CD14-positive monocyte (primary cell): ENCODE data around the gene TAS1R2. TPM values are rescaled to one million over a fixed set of nuclear protein-coding genes. Genes with fewer than 3 reads are reported as not detected.

ENCODE experiments used
- DNase-seq, 3 donors: peaks; one replicate each; pipeline ENCODE4 v3.0.0-alpha.2; 2011 to 2022
- H2AFZ ChIP-seq: 2 replicates; pipeline ENCODE4 v1.6.0; 2012; ENCODE audit warnings: mild to moderate bottlenecking, low read depth, low read length, inconsistent platforms; ENCODE audit not compliant: insufficient read depth, poor library complexity, severe bottlenecking
- H3K27ac ChIP-seq, 2 donors: 1 replicate in 1 of 2; 2 replicates in 1 of 2; pipeline ENCODE4 v1.5.1; 2012 to 2013; ENCODE audit warnings: low read length in 2 of 2, control low read depth in 1 of 2, inconsistent platforms in 1 of 2, low read depth in 1 of 2, mild to moderate bottlenecking in 1 of 2
- H3K27me3 ChIP-seq, 2 donors: one replicate each; pipeline versions ENCODE4 v1.6.0 to v1.6.1; 2011 to 2013; ENCODE audit warnings: low read length in 2 of 2; ENCODE audit not compliant: control insufficient read depth in 2 of 2, insufficient read depth in 2 of 2
- H3K36me3 ChIP-seq, 2 donors: replicated peaks in 1 of 2; 1 replicate in 1 of 2; 2 replicates in 1 of 2; pipeline versions ENCODE4 v1.5.1 to v1.6.1; 2012 to 2013; ENCODE audit warnings: low read length in 2 of 2, control low read depth in 1 of 2, inconsistent platforms in 1 of 2, mild to moderate bottlenecking in 1 of 2; ENCODE audit not compliant: insufficient read depth in 2 of 2, control insufficient read depth in 1 of 2
- H3K4me1 ChIP-seq, 2 donors: 1 replicate in 1 of 2; 2 replicates in 1 of 2; pipeline versions ENCODE4 v1.5.1 to v1.6.1; 2012 to 2013; ENCODE audit warnings: low read length in 2 of 2, control low read depth in 1 of 2, inconsistent platforms in 1 of 2, mild to moderate bottlenecking in 1 of 2, moderate library complexity in 1 of 2; ENCODE audit not compliant: insufficient read depth in 2 of 2, control insufficient read depth in 1 of 2
- H3K4me2 ChIP-seq: replicated peaks from 2 replicates; pipeline ENCODE3; 2012; ENCODE audit warnings: low read length, moderate library complexity, mild to moderate bottlenecking; ENCODE audit not compliant: poor library complexity, severe bottlenecking; ENCODE audit errors: extremely low read depth
- H3K4me3 ChIP-seq, 3 experiments: fragments of 200-600 bp in 1 of 3; sonication (generic) in 1 of 3; replicated peaks in 1 of 3; 1 replicate in 2 of 3; 2 replicates in 1 of 3; pipeline ENCODE4 v1.5.1; 2011 to 2013; ENCODE audit warnings: low read length in 3 of 3, mild to moderate bottlenecking in 3 of 3, control low read depth in 2 of 3, low read depth in 2 of 3, inconsistent platforms in 1 of 3, moderate library complexity in 1 of 3
- H3K79me2 ChIP-seq: 2 replicates; pipeline ENCODE4 v1.6.0; 2012; ENCODE audit warnings: mild to moderate bottlenecking, control low read depth, inconsistent platforms, low read length, moderate library complexity; ENCODE audit not compliant: insufficient read depth
- H3K9ac ChIP-seq: 2 replicates; pipeline ENCODE4 v1.6.0; 2017; ENCODE audit warnings: low read length, mild to moderate bottlenecking; ENCODE audit not compliant: insufficient read depth, poor library complexity, severe bottlenecking
- H3K9me3 ChIP-seq, 2 donors: replicated peaks in 1 of 2; 1 replicate in 1 of 2; 2 replicates in 1 of 2; pipeline versions ENCODE4 v1.5.1 to v1.6.1; 2012 to 2013; ENCODE audit warnings: low read length in 2 of 2, control low read depth in 1 of 2; ENCODE audit not compliant: control insufficient read depth in 1 of 2, insufficient read depth in 1 of 2
- H4K20me1 ChIP-seq: 2 replicates; pipeline ENCODE4 v1.6.0; 2012; ENCODE audit warnings: mild to moderate bottlenecking, low read length, control low read depth, moderate library complexity; ENCODE audit not compliant: insufficient read depth
- H3K27ac Mint-ChIP-seq, 7 donors: one replicate each; pipeline ENCODE4 v1.8.0; 2020; ENCODE audit warnings: mild to moderate bottlenecking in 7 of 7, mixed read lengths in 7 of 7, moderate library complexity in 6 of 7, inconsistent platforms in 2 of 7
- H3K27me3 Mint-ChIP-seq, 3 donors: one replicate each; pipeline ENCODE4 v1.8.0; 2021 to 2022; ENCODE audit warnings: low read depth in 3 of 3, mild to moderate bottlenecking in 3 of 3, mixed read lengths in 3 of 3, moderate library complexity in 3 of 3, inconsistent platforms in 1 of 3
- H3K36me3 Mint-ChIP-seq, 2 donors: one replicate each; pipeline ENCODE4 v1.8.0; 2020; ENCODE audit warnings: mixed read lengths in 2 of 2, inconsistent platforms in 1 of 2, mild to moderate bottlenecking in 1 of 2
- H3K4me1 Mint-ChIP-seq: one replicate; pipeline ENCODE4 v1.8.0; 2020; ENCODE audit warnings: mild to moderate bottlenecking, mixed read lengths
- H3K4me3 Mint-ChIP-seq, 2 donors: one replicate each; pipeline ENCODE4 v1.8.0; 2020; ENCODE audit warnings: mild to moderate bottlenecking in 2 of 2, mixed read lengths in 2 of 2, moderate library complexity in 1 of 2
- H3K9me3 Mint-ChIP-seq, 7 donors: one replicate each; pipeline ENCODE4 v1.8.0; 2020 to 2022; ENCODE audit warnings: mixed read lengths in 7 of 7, mild to moderate bottlenecking in 6 of 7, moderate library complexity in 6 of 7, inconsistent platforms in 2 of 7
- WGBS: methylation state at CpG from one replicate; pipeline ENCODE4 v1.1.5; 2013; ENCODE audit warnings: missing lambda C conversion rate; ENCODE audit not compliant: insufficient coverage; 5-methylcytosine and 5-hydroxymethylcytosine counted together
- intact Hi-C, 2 donors: fragments of 100-400 bp; cut with micrococcal nuclease; formaldehyde crosslinking; loops; one replicate each; pipeline versions ENCODE4 v1.15.0 to v1.15.1; 2023
- polyA plus RNA-seq, 3 donors: library from polyadenylated mRNA; depleted of rRNA in 1 of 3; unstranded in 2 of 3; stranded (reverse) in 1 of 3; fragments of 300-500 nt in 2 of 3; fragments of >200 nt in 1 of 3; fragmentation: Illumina TruSeq in 2 of 3; gene quantifications; 1 replicate in 2 of 3; 2 replicates in 1 of 3; pipeline ENCODE4 v1.2.3, GENCODE V29; 2012 to 2021
- TF ChIP-seq, protein P1 (sequence below): fragments of 200-600 bp; IDR thresholded peaks from one replicate; pipeline ENCODE4 v1.8.0; 2022; ENCODE audit warnings: antibody characterized with exemption, mild to moderate bottlenecking

The TAS1R2 gene
- polyA plus RNA-seq, 3 donors, result not detected

DNA sequence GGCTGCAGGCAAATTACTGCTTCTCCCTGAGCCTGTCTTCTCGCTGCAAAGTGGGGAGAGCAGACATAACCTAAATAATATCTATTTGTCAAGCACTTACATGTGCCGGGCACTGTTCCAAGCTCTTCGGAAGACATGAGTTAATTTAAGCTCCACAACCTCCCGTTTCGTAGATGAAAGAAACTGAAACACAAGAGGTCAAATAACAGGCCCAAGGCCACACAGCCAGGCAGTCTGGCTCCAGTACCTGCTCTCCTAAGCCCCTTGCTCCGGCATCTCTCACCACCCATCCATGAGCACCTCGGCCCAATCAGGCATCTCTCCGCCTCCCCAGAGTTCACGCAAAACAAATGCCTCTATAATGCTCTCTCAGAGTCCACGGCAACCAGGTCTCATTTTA, 65.4 kb downstream of the TAS1R2 start:
- Histone ChIP-seq H3K4me3 (no peak overlapping the region), H2AFZ (no peak overlapping the region), H3K27ac (no peak overlapping the region), H3K27me3 (peaks cover 0 to 2% of the 10 kb centered on the region in 2 donors), H3K79me2 (no peaks in the 10 kb centered on the region), H3K9ac (no peak overlapping the region), H4K20me1 (no peaks in the 10 kb centered on the region), H3K4me1 (no peaks in the 10 kb centered on the region), H3K36me3 (no peaks in the 10 kb centered on the region), H3K4me2 (no peak overlapping the region), H3K9me3 (peaks cover 0 to 7% of the 10 kb centered on the region in 2 donors)
- Mint-ChIP-seq H3K4me1 (no peaks in the 10 kb centered on the region), H3K4me3 (no peak overlapping the region), H3K27ac (no peak overlapping the region), H3K27me3 (peaks cover 9 to 17% (median 14%) of the 10 kb centered on the region in 3 donors), H3K9me3 (peaks cover 0 to 7% (median 3%) of the 10 kb centered on the region in 7 donors), H3K36me3 (no peaks in the 10 kb centered on the region)
- intact Hi-C loops, result no loop called here
- WGBS, result 91% methylated on average over 6 of the region's 10 CpGs
- TF ChIP-seq, protein P1, sequence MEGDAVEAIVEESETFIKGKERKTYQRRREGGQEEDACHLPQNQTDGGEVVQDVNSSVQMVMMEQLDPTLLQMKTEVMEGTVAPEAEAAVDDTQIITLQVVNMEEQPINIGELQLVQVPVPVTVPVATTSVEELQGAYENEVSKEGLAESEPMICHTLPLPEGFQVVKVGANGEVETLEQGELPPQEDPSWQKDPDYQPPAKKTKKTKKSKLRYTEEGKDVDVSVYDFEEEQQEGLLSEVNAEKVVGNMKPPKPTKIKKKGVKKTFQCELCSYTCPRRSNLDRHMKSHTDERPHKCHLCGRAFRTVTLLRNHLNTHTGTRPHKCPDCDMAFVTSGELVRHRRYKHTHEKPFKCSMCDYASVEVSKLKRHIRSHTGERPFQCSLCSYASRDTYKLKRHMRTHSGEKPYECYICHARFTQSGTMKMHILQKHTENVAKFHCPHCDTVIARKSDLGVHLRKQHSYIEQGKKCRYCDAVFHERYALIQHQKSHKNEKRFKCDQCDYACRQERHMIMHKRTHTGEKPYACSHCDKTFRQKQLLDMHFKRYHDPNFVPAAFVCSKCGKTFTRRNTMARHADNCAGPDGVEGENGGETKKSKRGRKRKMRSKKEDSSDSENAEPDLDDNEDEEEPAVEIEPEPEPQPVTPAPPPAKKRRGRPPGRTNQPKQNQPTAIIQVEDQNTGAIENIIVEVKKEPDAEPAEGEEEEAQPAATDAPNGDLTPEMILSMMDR, result no peak
- DNase-seq, result no peak

DNA sequence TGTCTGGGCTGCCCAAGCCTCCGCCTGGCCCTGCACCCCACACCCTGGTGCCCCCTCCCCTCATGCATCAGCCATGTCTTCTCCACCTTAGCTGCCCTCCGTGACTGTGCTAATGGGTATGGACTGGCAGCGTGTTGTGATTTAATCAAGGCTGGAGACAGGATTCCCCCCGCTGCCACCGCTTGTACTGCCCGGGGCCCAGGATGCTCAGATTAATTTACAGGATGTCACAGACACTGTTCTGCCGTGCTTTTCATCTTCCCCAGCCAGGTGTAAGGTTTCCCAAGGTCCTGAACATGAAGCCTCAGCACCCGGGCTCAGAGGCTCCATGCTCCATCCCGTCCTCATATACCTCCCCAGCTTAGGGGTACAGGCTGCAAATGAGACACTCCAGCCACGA, 66.3 kb downstream of the TAS1R2 start:
- peaks cover 9 to 21% (median 14%) of the 10 kb centered on the region in 3 donors for H3K27me3 Mint-ChIP-seq
- no peak overlapping the region for H3K4me2 ChIP-seq
- H3K27ac Mint-ChIP-seq, result no peak overlapping the region
- no peaks in the 10 kb centered on the region for H3K79me2 ChIP-seq
- no peak overlapping the region for H3K9ac ChIP-seq
- no peaks in the 10 kb centered on the region for H3K4me1 ChIP-seq
- WGBS, result 92% methylated on average over 7 of the region's 10 CpGs
- intact Hi-C loops, result no loop called here
- no peak overlapping the region for H3K4me3 ChIP-seq
- no peaks in the 10 kb centered on the region for H3K36me3 ChIP-seq
- TF ChIP-seq, protein P1, result no peak
- H2AFZ ChIP-seq, result no peak overlapping the region
- H3K4me1 Mint-ChIP-seq, result no peaks in the 10 kb centered on the region
- no peaks in the 10 kb centered on the region for H3K36me3 Mint-ChIP-seq
- peaks cover 0 to 7% (median 3%) of the 10 kb centered on the region in 7 donors for H3K9me3 Mint-ChIP-seq
- DNase-seq, result no peak
- H3K27me3 ChIP-seq, result peaks cover 0 to 2% of the 10 kb centered on the region in 2 donors
- no peak overlapping the region for H3K27ac ChIP-seq
- no peak overlapping the region for H3K4me3 Mint-ChIP-seq
- no peaks in the 10 kb centered on the region for H4K20me1 ChIP-seq
- peaks cover 0 to 7% of the 10 kb centered on the region in 2 donors for H3K9me3 ChIP-seq
